GM11168 (cell line): ENCODE measurements around the gene DCTN4.
"Not testable (repeated sequence)": the region's sequence is repeated elsewhere in the genome, so short reads cannot be mapped to it uniquely, and the experiment has no call there.

ENCODE experiments used
- in situ Hi-C: fragments of 300-500 bp; cut with MboI; formaldehyde crosslinking; loops from one replicate; pipeline ENCODE4 v1.12.0; 2022; ENCODE audit warnings: low sequenced_read_pairs; ENCODE audit not compliant: unreplicated experiment

Gene DCTN4

GRCh38 chr5:150758531-150759333 is at the start of gene DCTN4:
Gene DCTN4 (minus strand): TSS chr5:150759017. CDS start chr5:150758993, 24 bp downstream.
- in situ Hi-C loops, result no loop called here

GRCh38 chr5:150804388-150804787 is 45.6 kb upstream of the DCTN4 start:
- in situ Hi-C loops, result no loop called here

DNA sequence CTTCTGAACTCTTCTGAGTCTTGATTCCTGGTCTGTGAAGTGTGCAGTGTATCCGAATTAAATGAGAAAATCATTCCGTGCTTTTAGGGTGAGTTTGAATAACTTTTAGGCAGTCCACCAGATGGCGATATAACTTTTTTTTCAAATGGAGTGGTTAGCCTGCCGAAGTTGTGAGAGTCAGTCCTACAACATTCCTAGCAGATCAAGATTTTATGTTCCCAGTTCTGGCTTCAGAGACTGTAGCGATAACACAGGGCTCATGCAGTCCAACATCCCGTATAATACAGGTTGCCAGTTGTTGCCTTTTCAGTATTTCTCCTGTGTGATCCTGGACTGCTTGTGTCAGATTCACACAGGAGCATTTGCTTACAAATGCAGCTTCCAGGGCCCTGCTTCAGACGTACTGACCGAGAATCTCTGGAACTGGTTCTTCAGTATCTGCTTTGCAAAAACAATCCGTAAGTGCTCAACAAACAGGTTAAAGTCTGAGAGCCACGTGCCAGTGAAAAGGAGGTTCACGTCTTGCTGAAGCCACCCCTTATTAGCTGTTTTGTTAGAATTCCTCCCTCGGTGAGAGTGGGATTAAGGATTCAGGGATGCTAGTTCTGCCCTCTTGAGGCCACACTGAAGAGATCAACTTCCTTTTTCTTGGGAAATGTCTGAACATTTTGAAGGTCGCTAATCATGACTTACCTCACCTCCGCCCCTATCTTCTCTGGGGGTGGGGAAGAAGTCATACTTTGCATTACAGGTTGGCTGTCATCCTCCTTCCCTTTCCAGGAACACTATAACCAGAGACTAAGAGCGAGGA is 42.5 kb upstream of the DCTN4 start:
- in situ Hi-C loops, result no loop called here

GRCh38 chr5:150797384-150797783 is 38.6 kb upstream of the DCTN4 start:
- in situ Hi-C loops, result no loop called here

GRCh38 chr5:150794927-150795326 is 36.1 kb upstream of the DCTN4 start:
- in situ Hi-C loops, result no loop called here

DNA sequence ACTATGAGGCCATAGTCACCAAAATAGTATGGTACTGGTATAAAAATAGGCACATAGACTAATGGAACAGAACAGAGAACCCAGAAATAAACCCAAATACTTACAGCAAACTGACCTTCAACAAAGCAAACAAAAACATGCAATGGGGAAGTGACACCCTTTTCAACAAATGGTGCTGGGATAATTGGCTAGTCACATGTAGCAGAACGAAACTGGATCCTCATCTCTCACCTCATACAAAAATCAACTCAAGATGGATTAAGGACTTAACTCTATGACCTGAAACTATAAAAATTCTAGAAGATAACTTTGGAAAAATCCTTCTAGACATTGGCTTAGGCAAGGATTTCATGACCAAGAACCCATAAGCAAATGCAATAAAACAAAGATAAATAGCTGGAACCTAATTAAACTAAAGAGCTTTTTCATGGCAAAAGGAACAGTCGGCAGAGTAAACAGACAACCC is 34.6 kb upstream of the DCTN4 start:
- in situ Hi-C loops, result not testable (repeated sequence)

- in situ Hi-C loops, result no loop called here
Measured at GRCh38 chr5:150791536-150791935, 32.7 kb upstream of the DCTN4 start.

DNA sequence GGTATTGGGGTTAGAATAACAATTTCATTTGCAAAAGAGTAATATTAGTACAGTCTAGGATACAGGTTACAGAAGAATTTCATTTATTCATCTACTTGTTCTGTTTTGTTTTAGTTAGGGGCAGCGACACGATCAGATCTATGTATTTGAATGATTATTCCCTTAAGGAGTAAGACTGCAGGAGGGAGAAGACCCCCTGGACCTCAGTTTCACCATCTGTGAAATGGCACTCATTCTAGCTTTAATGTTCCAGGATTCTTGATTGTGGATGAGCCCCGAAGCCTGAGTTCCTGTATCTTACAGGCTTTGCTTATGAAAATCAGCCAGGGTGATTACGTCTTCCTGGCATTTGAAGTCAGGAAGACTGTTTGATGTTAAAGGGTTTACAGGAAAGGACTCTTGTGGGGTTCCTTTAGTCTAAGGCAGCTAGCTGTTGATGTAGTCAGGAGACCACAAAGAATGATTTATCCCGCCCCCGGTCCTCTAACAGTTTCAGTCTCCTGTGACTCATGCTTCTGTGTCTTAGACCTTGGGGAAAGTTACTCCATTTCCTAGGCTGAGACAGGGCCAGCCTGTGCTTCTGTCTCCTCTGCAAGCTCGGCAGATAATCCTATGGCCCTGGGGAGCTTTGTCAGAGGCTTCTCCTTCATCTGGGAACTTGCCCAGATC is 31.3 kb upstream of the DCTN4 start:
- in situ Hi-C loops, result no loop called here

DNA sequence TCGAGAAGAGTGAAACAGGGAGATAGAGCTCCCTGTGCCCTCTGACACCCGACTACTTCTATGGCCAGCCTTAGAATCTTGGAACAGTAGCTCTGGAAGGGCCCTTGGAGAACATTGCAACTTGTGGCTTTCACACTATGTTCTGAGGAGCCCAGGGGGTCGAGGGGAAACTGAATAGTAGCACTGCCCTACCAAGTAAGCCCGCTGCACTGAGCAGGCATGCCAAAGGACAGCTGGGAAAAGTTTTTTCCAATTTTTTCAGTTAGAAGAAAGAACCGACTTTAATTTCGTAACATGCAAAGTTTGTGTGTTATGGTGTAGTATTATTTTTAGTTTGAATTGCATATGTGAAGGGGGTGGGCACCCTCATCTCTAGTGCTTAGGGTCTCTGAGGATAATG is 30.6 kb upstream of the DCTN4 start:
- in situ Hi-C loops, result no loop called here

DNA sequence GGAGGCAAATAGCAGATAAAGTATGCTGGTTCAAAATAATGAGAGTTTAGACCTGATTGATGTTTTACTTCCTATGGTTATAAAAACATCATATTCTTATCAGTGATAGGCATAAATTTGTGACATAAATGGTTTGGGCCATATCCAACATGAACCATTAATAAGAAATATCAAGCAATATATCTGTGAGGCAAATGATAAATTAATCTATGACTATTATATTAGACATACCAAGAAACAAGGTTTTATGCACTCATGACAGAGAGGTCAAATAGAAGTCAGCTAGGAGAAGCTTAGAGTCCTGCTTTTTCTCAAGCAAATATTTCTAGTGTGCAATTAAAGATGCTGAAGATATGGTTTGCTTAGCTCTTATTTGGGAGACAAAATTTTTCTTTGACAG is 30.2 kb upstream of the DCTN4 start:
- in situ Hi-C loops, result no loop called here

DNA sequence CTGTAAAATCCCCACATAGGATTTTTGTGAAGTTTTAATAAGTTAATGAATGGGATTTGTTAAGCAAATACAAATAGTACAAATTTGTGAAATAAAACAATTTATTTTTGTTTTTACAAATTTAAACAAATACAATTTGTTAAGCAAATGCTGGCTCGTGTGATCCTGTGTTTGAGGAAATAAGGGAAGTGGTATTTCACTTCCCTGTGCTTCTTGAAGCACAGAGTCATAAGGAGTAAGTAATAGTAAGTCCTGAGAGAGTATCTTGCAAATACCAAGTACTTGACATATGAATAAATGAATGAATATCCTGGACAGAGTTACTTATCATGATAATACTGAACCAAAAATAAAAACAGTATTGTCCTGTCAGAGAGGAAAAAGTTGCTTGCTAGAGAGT is 28.8 kb upstream of the DCTN4 start:
- in situ Hi-C loops, result no loop called here

DNA sequence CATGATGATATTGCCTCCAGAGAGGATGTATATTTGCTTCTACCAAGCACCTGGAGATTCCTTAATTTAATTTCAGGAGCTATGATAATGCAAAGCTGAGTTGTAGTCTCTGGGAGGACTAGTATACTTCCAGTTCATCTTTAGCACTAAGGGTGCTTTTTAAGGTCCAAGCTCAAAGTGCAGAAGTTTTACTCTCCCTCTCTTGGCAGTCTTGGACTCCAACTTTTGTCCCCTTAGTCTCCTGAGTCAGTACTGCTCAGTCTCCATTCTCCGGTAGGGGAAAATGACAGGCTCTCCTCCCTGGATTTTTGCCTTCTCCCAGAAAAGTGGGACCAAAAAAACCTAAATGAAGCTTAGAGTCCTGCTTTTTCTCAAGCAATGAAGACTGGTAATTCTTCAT is 28.1 kb upstream of the DCTN4 start:
- in situ Hi-C loops, result no loop called here

- in situ Hi-C loops, result no loop called here
Measured at GRCh38 chr5:150785950-150786349, 27.1 kb upstream of the DCTN4 start.

- in situ Hi-C loops, result no loop called here
Measured at GRCh38 chr5:150783422-150783928, 24.7 kb upstream of the DCTN4 start.

GRCh38 chr5:150782850-150783249 is 24.0 kb upstream of the DCTN4 start:
- in situ Hi-C loops, result no loop called here

GRCh38 chr5:150781706-150782614 is 23.1 kb upstream of the DCTN4 start:
- in situ Hi-C loops, result no loop called here

- in situ Hi-C loops, result no loop called here
Measured at GRCh38 chr5:150780816-150781221, 22.0 kb upstream of the DCTN4 start.

DNA sequence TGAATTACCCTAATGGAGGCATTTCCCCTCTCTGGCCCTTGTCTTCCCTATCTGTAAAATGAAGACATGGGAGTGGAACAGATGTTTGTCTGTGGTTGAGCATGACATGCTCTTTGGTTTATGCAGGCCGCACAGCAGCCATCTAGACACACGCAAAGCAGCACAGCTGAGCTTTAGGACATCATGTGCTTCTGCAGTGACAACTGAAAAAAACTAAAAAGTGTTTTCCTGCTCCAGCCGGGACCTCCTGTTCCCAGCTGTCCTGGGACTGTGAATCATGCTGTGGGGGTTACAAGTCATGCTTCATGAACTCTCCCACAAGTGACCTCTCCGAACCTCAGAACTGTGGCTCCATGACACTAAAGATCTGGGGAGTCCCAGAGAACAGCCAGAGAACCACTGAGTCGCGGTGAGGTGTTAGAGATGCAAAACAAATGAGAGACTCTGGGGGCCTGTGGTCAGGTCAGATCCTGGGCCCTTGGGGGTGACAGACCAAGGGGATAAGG is 21.4 kb upstream of the DCTN4 start:
- in situ Hi-C loops, result no loop called here

- in situ Hi-C loops, result no loop called here
Measured at GRCh38 chr5:150779397-150780186, 20.8 kb upstream of the DCTN4 start.
